Psoas muscle (tissue), 8 donors: ENCODE data around the gene ZBTB43. TPM values are rescaled to one million over a fixed set of nuclear protein-coding genes. Genes with fewer than 3 reads are reported as not detected.
"Not testable (repeated sequence)": the region's sequence is repeated elsewhere in the genome, so short reads cannot be mapped to it uniquely, and the experiment has no call there.

Experiments
- ATAC-seq, 4 donors: fragments of 200-7000 bp; cut with Tn5 transposase; one replicate each; pipeline ENCODE4 v1.9.1; 2020; ENCODE audit warnings: moderate library complexity in 3 of 4, mild to moderate bottlenecking in 2 of 4
- DNase-seq, 2 donors: peaks; one replicate each; pipeline ENCODE4 v3.0.0-alpha.2; 2020
- H3K27ac ChIP-seq: fragments of 200-600 bp; one replicate; pipeline ENCODE4 v1.8.0; 2022
- H3K27me3 ChIP-seq, 3 donors: fragments of 200-600 bp in 1 of 3; one replicate each; pipeline versions ENCODE4 v1.6.1 to v1.8.0; 2013 to 2022; ENCODE audit warnings: low read length in 2 of 3, mild to moderate bottlenecking in 2 of 3, moderate library complexity in 1 of 3; ENCODE audit not compliant: insufficient read depth in 3 of 3
- H3K36me3 ChIP-seq, 2 donors: fragments of 200-600 bp in 1 of 2; one replicate each; pipeline versions ENCODE4 v1.6.1 to v1.8.0; 2013 to 2022; ENCODE audit warnings: low read depth in 1 of 2, mild to moderate bottlenecking in 1 of 2, moderate library complexity in 1 of 2; ENCODE audit not compliant: insufficient read depth in 1 of 2
- H3K4me1 ChIP-seq: fragments of 200-600 bp; one replicate; pipeline ENCODE4 v1.8.0; 2022
- H3K4me3 ChIP-seq: fragments of 200-600 bp; one replicate; pipeline ENCODE4 v1.8.0; 2022; ENCODE audit warnings: mild to moderate bottlenecking
- H3K9me3 ChIP-seq: fragments of 200-600 bp; one replicate; pipeline ENCODE4 v1.8.0; 2022
- CTCF ChIP-seq: fragments of 200-600 bp; IDR thresholded peaks from one replicate; pipeline ENCODE4 v1.8.0; 2022; ENCODE audit warnings: antibody characterized with exemption
- WGBS, 3 donors: extraction: QIAGEN DNeasy Blood & Tissue Kit; methylation state at CpG; one replicate each; pipeline versions ENCODE4 v1.1.6 to v1.1.7; 2013; 5-methylcytosine and 5-hydroxymethylcytosine counted together
- intact Hi-C, 2 donors: fragments of 100-400 bp; cut with DNase I; formaldehyde crosslinking; loops; one replicate each; pipeline versions ENCODE4 v1.11.0 to v1.14.2; 2022
- polyA plus RNA-seq, 3 donors: library from polyadenylated mRNA; stranded (reverse); fragments of 200-250 nt; gene quantifications; one replicate each; pipeline ENCODE4 v1.2.3, GENCODE V29; 2013
- total RNA-seq, 4 donors: library from RNA; stranded (reverse); fragmentation: NEBNext Ultra II Directional in 2 of 4; extraction: Animal tissue kit (Norgen Biotek cat#: 25700) in 2 of 4; gene quantifications; one replicate each; pipeline versions ENCODE4 v1.2.1 to v1.2.4, GENCODE V29; 2021 to 2023
- donor health status: healthy with polysubstance abuse.
- donor health status: DM: no; HTN: no; CAD: no; lungs with moderate emphysema.
- donor health status: Bipolar disorder and iron deficiency.
- donor health status: healthy.
- donor health status: DM: yes; HTN: yes; CAD: no.
- donor health status: DM: no; HTN: no; CAD: no.
- donor health status: DM: no; HTN: no; CAD: no.
- donor health status: DM: yes; HTN: yes; CAD: no.

ZBTB43 gene
- total and polyA plus RNA-seq, 7 donors, result 19.5 to 98.3 (median 48.2) TPM

- no peak for DNase-seq
- 86 to 94% (median 87%) methylated on average over 5 of the region's 5 CpGs for WGBS, 3 donors
- H3K4me1 ChIP-seq, result no peaks in the 10 kb centered on the region
- no peak for ATAC-seq
- no peak for TF ChIP-seq CTCF
- intact Hi-C loops, result no loop called here
- no peaks in the 10 kb centered on the region for H3K36me3 ChIP-seq
- no peaks in the 10 kb centered on the region for H3K9me3 ChIP-seq
- H3K4me3 ChIP-seq, result no peak overlapping the region
- H3K27me3 ChIP-seq, result peaks cover 0 to 36% (median 0%) of the 10 kb centered on the region in 3 donors
- no peak overlapping the region for H3K27ac ChIP-seq
These were observed 28.9 kb upstream of the ZBTB43 start for GRCh38 chr9:126775926-126776325.

- Histone ChIP-seq H3K27me3 (peaks cover 0 to 36% (median 0%) of the 10 kb centered on the region in 3 donors), H3K36me3 (no peaks in the 10 kb centered on the region), H3K4me1 (peaks cover 4% of the 10 kb centered on the region), H3K9me3 (no peaks in the 10 kb centered on the region), H3K27ac (no peak overlapping the region), H3K4me3 (no peak overlapping the region)
- DNase-seq (no peak), ATAC-seq (no peak)
- no peak for TF ChIP-seq CTCF
- intact Hi-C loops, result no loop called here
- 22 to 32% (median 31%) methylated on average over 6 of the region's 6 CpGs for WGBS, 3 donors
These were observed 27.1 kb upstream of the ZBTB43 start for GRCh38 chr9:126777733-126778132.

GRCh38 chr9:126778141-126778540 is 26.7 kb upstream of the ZBTB43 start:
- Histone ChIP-seq H3K4me1 (peaks cover 4% of the 10 kb centered on the region), H3K9me3 (no peaks in the 10 kb centered on the region), H3K36me3 (no peaks in the 10 kb centered on the region), H3K27me3 (peaks cover 0 to 36% (median 0%) of the 10 kb centered on the region in 3 donors), H3K27ac (no peak overlapping the region), H3K4me3 (no peak overlapping the region)
- TF ChIP-seq CTCF, result no peak
- ATAC-seq (no peak), DNase-seq (no peak)
- WGBS, 3 donors, result 52 to 66% (median 60%) methylated on average over 8 of the region's 8 CpGs
- intact Hi-C loops, result no loop called here

GRCh38 chr9:126778696-126779095 is 26.1 kb upstream of the ZBTB43 start:
- ATAC-seq, H3K36me3 ChIP-seq, intact Hi-C loops, H3K4me1 ChIP-seq, H3K9me3 ChIP-seq, H3K4me3 ChIP-seq, H3K27ac ChIP-seq, DNase-seq: not testable (repeated sequence)
- WGBS, 3 donors, result 83 to 95% (median 91%) methylated on average over 5 of the region's 5 CpGs
- peaks cover 0 to 36% (median 0%) of the 10 kb centered on the region in 3 donors for H3K27me3 ChIP-seq

- DNase-seq (peak; percentile 82 to 91), ATAC-seq (peak; percentile 81 to 90 (median 86))
- intact Hi-C loops, result loop anchor here (1.0 to 2.0 kb wide), 3 partner anchors 76 to 283 kb away; no protein-coding TSS in a partner anchor
- peak overlapping the region; percentile 35 for H3K4me3 ChIP-seq
- H3K36me3 ChIP-seq, result no peaks in the 10 kb centered on the region
- H3K4me1 ChIP-seq, result peaks cover 20% of the 10 kb centered on the region
- H3K27me3 ChIP-seq, result peaks cover 0 to 22% (median 0%) of the 10 kb centered on the region in 3 donors
- peak; percentile 95 for TF ChIP-seq CTCF
- H3K27ac ChIP-seq, result no peak overlapping the region
- H3K9me3 ChIP-seq, result no peaks in the 10 kb centered on the region
- WGBS, 3 donors, result 25 to 27% (median 26%) methylated on average over 29 of the region's 29 CpGs
These were observed 23.4 kb upstream of the ZBTB43 start for GRCh38 chr9:126781186-126782052.
